Stimulated activated CD4-positive, alpha-beta T cell treated with anti-CD3 and anti-CD28 coated beads, Interleukin-4, amount 100 ng/mL, for 1 hour (primary cell): ENCODE data around the gene NKD1.

Source experiments
- DNase-seq: peaks from one replicate; pipeline ENCODE4 v3.0.0-alpha.2; 2020

Gene NKD1

DNA sequence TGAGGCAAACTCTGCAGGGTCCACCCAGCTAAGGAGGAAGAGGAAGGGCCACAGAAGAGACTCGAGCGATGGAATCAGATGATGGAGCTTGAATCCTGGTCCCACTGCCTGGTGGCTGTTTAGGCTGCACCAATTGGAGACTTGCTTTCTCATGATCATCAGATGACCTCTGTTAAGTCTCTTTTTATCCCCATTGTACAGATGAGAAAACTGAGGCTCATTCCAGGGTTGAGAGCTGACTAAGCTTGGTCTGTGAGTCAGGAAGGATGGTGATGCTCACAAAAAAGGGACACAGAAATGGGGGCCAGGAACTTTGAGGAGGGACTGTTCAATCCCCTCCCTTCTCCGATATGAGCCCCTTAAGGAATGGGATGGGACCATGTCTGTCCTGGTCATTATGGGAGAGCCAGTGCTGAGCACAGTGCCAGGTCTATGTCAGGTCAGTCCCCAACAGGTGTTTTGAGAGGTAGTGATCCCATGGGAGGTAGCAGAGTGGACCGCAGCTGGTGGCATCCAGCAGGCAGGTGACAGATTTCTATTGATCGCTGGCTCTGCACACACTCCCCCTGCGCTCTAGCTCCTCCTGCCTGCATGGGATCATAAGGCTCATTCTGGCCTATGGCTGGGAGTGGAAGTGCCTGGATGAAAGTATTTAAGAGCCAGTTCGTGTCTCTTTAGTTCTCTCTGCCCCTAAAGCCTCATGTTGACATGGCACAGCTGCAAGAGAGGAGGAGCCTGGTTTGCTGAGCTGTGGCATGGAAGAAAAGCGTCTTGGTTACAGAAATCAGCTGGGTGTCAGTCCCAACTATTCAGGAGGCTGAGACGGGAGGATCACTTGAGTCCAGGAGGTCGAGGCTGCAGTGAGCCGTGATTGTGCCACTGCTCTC is 105.7 kb downstream of the NKD1 start:
- DNase-seq = no peak

GRCh38 chr16:50655558-50656055 is 107.4 kb downstream of the NKD1 start:
- no peak for DNase-seq

- DNase-seq = no peak
These were observed 109.0 kb downstream of the NKD1 start for GRCh38 chr16:50657241-50657640.

- DNase-seq = no peak
These were observed 111.6 kb downstream of the NKD1 start for GRCh38 chr16:50659806-50660205.

DNA sequence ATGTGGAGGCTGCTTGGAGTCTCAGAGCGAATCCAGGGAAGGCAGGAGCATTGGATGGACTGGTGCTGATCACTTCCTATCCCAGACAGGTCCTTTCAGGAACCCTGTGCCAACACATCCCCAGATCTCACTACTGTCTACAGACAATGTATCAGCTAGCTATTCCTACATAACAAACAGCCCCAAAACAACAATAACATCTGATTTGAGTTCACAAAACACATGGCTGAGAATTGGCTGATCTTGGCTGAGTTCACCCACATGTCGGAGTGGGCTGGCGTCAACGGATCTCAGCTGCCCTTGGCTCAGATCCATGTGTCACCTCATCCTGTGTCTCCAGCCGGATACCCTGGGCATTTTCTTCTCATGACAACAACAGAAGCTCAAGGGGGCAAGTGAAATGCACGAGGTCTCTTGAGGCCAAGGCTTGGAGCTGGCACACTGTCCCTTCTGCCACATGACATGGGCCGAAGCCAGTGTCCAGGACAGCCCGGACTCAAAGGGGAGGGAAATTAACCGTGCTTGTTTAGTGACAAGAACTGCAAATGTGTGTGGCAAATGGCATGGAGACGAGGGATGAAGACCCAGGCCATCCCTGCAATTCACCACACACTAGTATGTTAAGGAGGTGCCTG is 114.2 kb downstream of the NKD1 start:
- DNase-seq = no peak

DNA sequence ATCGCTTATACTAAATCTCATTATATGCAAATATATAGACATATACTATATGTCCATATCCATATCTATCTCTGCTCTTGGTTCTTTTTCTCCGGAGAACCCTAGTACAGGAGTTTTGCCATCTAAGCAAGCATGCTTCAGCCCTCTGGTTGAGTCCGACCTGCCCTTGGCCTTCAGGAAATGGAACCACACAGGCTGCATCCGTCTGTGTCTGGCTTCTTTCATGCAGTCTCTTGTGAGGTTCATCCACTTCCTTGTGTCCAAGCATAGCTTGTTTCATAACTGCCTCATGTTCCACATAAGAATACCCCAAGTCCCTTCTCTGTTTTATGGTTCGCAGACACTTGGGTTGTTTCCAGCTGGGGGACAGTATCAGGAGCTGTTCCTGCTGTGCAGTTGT is 116.1 kb downstream of the NKD1 start:
- DNase-seq = no peak

GRCh38 chr16:50665128-50665878 is 117.1 kb downstream of the NKD1 start:
- DNase-seq = peak; percentile 80

GRCh38 chr16:50666658-50667496 is 118.7 kb downstream of the NKD1 start:
- peak; percentile 43 for DNase-seq

DNA sequence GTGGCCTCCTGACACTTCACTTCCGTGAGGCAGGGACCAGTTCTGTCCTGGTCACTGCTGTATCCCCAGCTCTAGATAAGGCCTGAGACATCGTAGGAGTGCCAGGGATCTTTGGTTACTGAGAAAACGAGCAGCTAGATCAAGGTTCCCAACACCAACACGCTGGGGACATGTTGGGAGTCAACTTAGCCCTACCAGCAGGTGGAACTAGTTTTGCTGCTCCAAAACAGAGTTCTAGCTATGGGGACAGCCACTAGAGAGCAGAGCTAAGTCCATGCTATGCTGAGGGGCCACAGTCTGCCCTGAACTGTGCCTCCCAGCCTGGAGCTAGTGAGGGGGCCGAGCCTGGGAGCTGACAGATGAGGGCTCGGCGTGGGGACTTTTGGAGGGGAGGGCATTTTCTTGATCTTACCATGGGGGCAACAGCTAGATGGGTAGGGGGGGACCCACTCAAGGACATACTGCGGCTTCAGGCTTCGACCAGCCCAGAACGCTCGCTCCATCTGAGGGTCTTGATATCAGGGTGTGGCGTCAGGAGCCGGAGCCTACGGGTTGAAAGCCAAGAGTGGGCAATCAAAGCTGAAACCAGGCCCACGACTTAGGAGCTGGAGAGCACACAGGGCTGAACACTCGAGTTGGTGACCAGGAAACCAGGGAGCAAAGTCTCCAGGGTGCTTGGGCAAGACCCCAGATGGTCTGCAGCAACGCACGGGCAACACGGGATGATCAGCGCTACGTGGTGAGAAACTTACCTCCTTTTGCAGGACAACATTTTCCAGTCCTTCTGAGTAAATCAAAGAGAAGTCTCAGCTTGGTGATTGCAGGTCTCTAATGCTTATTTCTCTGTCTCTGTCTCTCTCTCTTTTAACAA is 119.5 kb downstream of the NKD1 start:
- no peak for DNase-seq

- no peak for DNase-seq
These were observed 120.3 kb downstream of the NKD1 start for GRCh38 chr16:50668368-50669008.

DNA sequence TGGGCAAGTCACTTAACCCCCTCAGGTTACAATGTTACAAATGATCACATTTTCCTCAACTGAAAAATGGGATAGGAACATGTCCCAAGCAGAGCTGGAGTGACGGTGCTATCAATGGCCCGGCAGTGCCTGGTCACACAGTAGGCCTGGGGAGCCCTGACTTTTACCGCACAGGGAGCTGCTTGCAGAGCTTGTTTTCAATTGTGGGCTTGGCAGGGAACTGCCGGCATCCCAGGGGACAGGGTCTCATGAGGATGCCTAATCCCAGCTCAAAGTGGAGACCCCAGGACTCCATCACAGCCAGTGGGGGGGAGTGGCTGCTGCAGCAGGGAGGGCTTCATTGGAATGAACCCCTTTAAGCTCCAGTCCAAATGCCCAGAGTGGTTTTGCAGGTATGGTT is 121.5 kb downstream of the NKD1 start:
- DNase-seq = no peak

DNA sequence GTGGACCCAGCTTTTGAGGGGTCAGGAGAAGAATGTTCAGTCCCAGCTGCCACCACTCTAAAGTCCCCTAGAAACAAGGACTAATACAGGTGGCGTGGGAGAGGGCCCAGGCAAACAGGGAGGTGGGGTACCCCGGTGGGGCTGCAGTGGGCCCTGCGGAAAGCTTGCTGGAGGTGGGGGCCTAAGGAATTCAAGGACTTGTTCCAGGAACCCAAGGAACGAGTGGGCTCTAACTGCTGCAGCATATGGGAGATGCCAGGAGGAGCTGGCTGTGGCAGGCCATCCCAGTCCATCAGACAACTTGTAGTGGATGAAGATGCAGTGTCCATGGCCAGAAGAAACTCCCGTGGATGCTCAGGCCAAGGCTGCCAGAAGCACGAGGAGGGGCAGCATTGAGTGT is 122.3 kb downstream of the NKD1 start:
- no peak for DNase-seq

GRCh38 chr16:50671644-50672260 is 123.6 kb downstream of the NKD1 start:
- peak; percentile 49 for DNase-seq

- no peak for DNase-seq
These were observed 125.5 kb downstream of the NKD1 start for GRCh38 chr16:50673496-50674275.

DNA sequence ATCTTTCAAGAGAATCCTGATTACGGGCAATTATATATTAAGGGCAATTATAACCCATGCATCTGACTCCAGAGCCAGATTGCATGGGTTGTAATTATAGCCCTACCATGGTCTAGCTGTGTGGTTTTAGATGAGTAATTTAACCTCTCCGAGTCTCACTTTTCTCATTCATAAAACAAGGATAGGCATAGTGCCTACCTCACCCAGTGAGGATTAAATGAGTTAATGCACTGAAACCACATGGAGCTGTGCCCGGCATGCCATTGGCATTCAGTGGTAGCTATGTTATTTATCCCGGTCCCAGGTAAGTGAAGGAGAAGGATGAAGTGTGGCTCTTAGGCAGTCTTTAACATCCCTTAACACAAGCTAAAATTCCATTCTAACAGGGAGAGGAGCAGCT is 126.6 kb downstream of the NKD1 start:
- no peak for DNase-seq

- no peak for DNase-seq
These were observed 127.8 kb downstream of the NKD1 start for GRCh38 chr16:50675686-50676610.

- DNase-seq = no peak
These were observed 128.6 kb downstream of the NKD1 start for GRCh38 chr16:50676684-50677225.

DNA sequence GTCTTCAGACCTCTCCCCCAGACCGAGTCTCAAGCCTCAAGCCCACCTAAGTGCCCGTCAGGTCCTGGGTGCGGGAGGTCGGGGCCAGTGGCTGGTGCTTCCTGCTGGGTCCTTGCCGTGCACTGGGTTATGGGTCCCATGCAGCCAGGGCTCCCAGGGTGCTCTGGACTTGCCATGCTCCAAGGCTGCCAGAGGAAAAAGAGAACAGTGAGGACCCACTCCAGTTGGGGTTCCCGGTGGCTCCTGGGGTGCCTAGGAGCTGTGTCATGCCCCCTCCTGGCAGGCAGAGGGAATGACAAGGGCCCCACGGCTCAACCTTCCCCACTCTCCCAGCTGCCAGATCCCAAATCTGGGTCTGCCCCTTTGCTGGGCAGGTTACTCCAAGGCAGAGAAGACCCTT is 129.2 kb downstream of the NKD1 start:
- no peak for DNase-seq
